GM12892 (cell line): Measurements from ENCODE around the gene TMUB2.

Experiments used
- DNase-seq: peaks from one replicate; pipeline ENCODE4 v3.0.0; 2011; ENCODE audit not compliant: insufficient read length
- FAIRE-seq: peaks from 2 replicates; lab custom pipeline; 2011; peaks lifted over from hg19 to GRCh38; lab: Jason Lieb, UNC
- POLR2A ChIP-seq: IDR thresholded peaks from 2 replicates; pipeline ENCODE4 v1.6.1; 2011; ENCODE audit warnings: low read depth, low read length, control low read depth
- POLR2AphosphoS5 ChIP-seq: IDR thresholded peaks from 2 replicates; pipeline ENCODE4 v1.6.1; 2011; ENCODE audit warnings: low read depth, low read length, control low read depth
- TAF1 ChIP-seq: IDR thresholded peaks from 2 replicates; pipeline ENCODE4 v1.6.1; 2011; ENCODE audit warnings: low read depth, mild to moderate bottlenecking, control low read depth, low read length, borderline replicate concordance

Gene TMUB2

DNA sequence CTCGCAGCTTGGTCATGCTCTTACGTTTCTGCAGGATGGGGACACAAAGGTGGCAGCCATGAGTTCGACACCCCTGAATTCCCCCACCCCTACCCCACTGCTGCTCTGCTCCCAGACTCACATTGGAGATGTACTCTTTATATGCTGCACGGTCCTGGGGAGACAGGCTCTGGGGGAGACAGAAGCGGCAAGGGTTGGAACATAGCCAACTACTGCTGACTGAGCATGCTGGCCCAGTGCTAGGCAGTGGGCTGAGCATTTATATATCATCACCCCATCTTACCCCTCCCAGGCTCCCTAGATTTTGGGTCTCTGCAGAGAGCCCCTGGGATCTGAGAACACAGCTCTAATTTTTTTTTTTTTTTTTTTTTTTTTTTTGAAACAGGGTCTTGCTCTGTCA lies 21.0 kb downstream of the TMUB2 start:
- no peak for TF ChIP-seq POLR2AphosphoS5
- TF ChIP-seq TAF1 = no peak
- no peak for TF ChIP-seq POLR2A
- FAIRE-seq (no peak), DNase-seq (no peak)

DNA sequence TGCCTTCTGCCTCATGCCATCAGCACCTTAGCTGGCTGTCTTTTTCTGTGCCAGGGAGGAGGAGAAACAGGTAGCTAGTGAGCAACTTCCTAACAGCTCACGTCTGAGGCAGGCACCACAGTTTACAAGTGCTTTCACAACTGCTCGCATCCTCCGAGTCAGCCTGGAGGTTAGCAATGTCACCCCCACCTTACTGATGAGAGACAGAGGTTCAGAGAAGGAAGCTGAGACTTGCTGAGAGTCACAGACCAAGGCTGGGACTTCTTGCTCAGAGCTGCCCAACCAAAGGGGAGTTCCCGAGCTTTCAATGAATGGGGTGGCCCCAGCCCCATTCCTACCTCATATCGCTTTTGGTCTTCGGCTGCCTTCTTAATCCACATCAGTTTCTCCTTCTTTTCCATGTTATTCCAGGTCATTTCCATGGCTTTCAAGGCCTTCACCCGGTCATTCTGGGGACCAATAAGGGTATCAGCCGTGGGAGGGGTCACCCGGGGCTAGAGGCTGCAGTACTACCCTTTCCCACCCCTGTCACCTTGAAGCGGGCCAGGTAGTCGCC lies 23.1 kb downstream of the TMUB2 start:
- TF ChIP-seq TAF1 (no peak), POLR2A (no peak), POLR2AphosphoS5 (no peak; the same call in 1 of the 2 replicates)
- no peak for FAIRE-seq

DNA sequence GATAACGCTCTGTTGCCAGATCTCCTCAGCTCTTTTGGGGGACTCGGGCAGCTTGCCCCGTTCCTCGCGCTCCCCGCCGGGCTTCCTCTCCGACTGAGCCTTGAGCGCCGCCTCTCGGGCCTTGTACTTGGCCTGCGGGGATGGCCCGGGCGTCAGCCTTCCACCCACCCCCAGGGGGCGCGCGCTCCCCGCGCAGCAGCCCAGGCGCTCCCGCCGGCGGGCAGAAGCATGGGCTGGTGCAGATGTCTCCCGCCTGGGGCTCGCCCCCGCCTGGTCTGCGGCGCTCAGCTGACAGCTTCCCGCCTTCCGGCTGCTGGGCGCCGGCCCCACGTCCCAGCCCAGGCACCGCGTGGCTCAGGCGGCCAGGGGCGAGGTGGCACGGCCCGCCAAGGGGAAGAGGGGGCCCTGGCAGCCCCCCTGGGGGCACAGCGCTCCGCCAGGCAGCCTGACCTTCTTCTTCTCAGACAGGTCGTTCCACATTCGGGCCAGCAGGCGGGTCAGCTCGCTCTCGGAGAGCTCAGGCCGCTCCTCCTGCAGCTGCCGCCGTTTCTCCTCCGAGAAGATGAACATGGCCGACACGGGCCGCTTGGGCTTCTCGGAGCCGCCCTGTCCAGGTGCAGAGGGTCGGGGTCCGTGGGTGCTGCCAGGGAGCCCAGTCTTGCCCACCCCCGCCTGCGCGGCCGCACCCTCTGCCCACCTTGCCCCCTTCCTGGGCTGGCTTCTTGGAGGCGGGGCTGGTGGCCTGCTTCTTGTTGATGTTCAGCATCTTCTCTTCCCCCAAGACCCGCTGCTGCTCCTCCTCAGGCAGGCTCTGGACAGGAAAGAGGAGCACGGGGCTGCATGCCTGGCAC lies 23.8 kb downstream of the TMUB2 start:
- TF ChIP-seq TAF1 (no peak), POLR2AphosphoS5 (peak; percentile 79; the same call in 1 of the 2 replicates), POLR2A (peak; percentile 61)
- peak; percentile 97 for FAIRE-seq
- DNase-seq = peak; percentile 99

More for the DNA sequence above, 23.1 kb downstream of the TMUB2 start:
- DNase-seq = no peak

DNA sequence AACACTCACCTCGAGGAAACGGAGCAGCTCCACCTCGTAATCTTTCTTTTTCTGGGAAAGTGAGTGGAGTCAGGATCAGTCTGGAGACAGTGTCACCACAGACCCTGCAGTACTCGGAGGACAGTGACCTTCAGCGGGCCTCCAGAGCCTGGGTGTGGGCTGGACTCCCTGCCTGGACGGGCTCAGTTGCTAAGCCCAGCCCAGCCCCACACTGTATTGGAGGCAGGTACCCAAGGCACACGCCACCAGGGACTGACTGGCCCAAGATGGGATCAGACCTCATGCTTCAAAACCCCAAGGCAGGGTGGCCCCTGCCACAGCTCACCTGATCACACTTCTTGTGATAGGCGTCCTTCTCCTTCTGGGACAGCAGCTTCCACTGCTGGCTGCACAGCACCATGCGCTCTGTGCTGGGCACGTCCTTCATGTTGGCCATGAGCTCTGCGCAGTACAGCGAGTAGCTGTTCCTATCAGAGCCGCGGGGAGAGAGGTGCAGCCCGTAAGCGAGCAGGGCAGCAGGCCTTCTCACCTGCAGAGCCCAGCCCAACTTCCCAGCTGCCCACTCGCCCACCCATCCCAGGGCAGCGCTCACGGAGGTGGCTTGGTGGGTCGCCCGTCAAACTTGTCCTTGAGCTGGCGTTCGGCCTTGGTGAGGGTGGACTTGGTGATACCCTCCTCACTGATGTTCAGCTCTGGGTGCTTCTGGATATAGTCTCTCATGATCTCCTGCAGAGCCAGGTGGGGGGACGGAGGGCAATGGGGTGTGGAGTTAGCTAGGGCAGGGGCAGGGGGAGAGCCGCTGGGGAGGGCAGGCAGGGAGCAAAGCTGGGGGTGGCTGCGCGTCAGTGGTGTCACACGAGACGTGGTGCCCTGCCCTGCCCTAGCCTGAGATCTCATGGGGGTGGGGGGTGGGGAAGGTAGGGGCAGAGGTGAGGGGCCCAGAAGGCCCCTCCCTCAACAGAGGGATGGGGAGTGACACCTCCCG lies 24.8 kb downstream of the TMUB2 start:
- TF ChIP-seq TAF1 = no peak
- peak; percentile 52; the same call in 1 of the 2 replicates for TF ChIP-seq POLR2AphosphoS5
- 0 out of 2 replicates have a peak, but pooled peaks have one; percentile 4 for TF ChIP-seq POLR2A
- DNase-seq = no peak
- FAIRE-seq = no peak

DNA sequence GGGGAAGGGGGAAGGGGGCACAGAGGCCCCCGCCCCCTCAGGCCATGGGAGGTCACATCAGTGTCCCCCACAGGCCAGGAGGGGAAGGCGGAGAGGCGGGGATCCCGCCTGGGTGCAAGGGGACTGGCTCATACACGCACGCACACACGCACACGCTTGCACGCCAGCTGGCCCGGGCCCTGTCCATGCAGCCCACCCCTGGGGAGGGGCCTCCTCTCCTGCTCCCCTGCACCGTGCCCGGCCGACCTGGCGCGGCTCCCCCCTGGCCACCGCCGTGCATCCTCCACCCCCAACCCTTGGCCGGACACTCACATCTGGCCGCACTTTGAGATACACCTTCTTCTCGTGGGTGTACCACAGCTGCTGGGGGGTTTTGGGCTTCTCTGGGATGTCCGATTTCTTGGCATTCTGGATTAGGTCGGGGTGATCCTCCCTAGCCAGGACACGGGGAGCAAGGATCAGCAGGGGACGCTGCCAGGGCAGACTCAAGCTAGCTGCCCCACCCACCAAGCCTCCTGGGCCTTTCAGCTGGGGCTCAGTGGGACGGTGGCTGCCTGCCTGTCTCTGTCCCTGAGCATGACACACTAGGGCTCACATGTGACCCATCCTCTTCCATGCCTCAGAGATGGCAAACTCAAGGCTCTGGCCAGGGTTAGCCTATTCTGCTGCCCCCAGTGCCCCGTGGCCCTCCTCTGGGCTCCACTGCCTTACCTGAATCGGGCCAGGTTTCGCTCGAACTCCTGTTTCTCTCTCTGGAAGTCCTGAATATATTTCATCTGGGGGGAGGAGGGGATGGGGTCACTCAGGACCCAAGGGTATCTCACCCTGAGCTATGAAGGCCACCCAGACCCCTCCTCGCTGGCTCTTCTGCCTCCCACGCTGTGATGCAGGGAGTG lies 26.0 kb downstream of the TMUB2 start:
- no peak for DNase-seq
- TF ChIP-seq POLR2AphosphoS5 (peak; percentile 80), TAF1 (no peak)
- FAIRE-seq = no peak

DNA sequence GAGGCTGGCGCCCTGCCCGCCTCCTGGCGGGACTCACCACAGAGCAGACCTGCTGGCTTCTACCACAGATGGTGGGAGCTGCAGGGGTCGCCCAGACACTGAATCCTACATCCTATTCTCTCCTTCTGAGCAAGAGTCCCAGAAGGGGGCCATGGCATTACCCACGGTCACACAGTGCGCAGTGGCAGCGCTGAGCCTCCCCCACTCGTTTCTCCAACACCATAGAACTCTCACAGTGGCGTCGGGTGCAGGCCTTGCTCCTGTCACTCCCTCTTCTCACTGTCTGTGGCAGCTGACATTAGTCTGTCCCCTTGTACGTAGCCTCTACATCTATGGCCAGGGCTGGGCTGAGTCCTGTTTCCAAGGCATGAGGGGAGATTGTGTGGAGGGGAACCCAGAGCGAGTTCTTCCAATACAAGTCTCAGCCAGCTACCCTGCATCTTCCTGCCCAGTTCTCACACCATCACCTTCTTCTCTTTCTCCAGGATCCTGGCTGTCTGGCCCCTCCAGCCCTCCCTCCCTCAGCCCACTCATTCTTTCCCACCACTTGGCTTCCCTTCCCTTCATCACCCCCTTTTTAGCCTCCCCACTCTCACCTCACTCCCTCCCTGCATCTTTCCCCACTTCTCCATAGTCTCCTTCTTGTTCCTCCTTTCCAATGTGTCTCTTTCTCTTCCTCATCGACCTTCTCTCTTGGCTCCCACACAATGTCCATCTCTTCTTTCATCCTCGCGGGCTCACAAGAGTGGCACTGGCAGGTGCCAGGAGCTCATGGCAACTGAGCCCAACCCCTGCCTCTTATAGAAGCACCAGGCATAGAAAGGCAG lies 26.8 kb downstream of the TMUB2 start:
- TF ChIP-seq TAF1 (no peak), POLR2A (peak; percentile 33; the same call in 1 of the 2 replicates), POLR2AphosphoS5 (peak; percentile 79; the same call in 1 of the 2 replicates)
- DNase-seq (no peak), FAIRE-seq (no peak)

DNA sequence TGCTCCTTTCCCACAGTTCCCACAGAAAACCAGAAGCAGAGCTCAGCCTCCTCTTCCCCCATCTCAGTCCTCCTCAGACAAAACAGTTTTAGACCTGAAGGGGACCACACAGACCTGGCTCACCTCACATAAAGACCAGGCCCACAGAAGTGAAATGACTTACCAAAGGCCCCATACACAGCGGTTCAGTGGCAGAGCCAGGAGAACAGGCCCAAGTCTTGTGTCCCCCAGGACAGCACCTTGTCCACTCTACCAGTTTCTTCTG lies 27.4 kb downstream of the TMUB2 start:
- no peak for FAIRE-seq
- TF ChIP-seq TAF1 (no peak), POLR2A (no peak), POLR2AphosphoS5 (no peak)
- no peak for DNase-seq

DNA sequence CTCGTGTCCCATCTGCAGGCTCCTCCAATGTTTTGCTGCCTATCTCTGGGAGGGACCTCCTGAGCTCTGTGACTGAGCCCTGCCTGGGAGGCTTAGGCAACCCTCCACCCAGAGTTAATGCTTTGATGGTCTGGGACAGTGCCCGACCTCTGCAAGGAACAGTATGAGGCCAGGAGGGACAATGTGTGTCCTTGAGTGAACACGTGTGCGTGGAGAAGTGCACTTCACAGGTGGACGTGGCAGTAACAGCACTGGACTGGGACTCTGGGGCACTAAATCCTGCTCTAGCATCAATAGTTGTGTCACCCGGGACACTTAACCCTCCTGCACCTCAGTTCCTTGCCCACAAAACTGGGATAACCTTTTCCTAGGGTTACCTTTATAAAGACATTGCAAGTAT lies 28.1 kb downstream of the TMUB2 start:
- DNase-seq = no peak
- TF ChIP-seq TAF1 (no peak), POLR2AphosphoS5 (no peak), POLR2A (no peak)
- no peak for FAIRE-seq

DNA sequence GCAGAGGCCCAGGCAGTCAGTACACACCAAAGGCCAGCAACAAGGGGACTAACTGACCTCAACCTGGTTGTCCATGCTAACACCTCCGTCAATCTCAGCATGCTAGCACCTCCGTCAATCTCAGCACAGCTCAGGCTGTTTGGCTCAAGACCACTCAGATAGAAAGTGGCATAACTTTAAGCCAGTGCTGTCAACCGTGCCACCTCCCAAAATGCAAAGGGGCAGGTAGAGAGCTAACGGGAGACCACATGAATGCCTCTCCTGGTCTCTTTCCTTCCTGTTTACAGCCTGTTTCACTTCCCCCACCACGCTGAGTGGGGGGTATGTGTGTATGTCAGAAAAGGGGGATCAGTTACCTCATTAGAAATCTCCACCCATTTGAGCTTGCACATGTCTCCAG lies 29.4 kb downstream of the TMUB2 start:
- DNase-seq (no peak), FAIRE-seq (peak; percentile 96)

DNA sequence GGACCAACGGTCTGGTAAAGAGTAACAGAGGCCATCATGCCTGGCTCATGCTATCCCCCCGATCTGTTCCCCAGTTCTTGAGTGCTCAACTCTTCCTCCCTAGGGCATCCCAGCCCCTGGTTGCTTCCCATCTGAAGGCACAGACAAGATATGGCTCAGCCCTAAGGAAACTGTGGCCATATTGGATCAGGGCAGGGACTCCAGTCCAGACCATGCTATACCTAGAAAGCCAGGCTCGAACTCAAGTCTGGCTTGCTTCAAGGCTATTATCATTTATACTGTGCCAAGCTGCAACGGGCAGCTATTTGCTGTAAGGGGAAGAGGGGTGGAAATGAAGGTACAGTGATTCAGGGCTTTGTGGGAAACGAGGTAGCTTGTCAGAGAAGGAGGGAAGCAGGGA lies 29.9 kb downstream of the TMUB2 start:
- no peak for DNase-seq
- FAIRE-seq = no peak
- no peak for TF ChIP-seq POLR2A
- TF ChIP-seq POLR2AphosphoS5 = no peak; the same call in 1 of the 2 replicates
- TF ChIP-seq TAF1 = no peak

More for the DNA sequence above, 29.4 kb downstream of the TMUB2 start:
- TF ChIP-seq TAF1 (no peak), POLR2A (peak; percentile 40; the same call in 1 of the 2 replicates), POLR2AphosphoS5 (peak; percentile 21)
